KMS-11 (cell line): Measurements from ENCODE around the gene CLK3.

Experiments
- H2AFZ ChIP-seq: fragments of 200-600 bp; sonication (generic); 2 replicates; pipeline ENCODE4 v1.6.1; 2016; ENCODE audit warnings: antibody characterized with exemption, mixed run types, low read depth
- H3K27ac ChIP-seq: fragments of 200-600 bp; sonication (generic); 2 replicates; pipeline ENCODE4 v1.6.1; 2016; ENCODE audit warnings: mild to moderate bottlenecking, mixed run types
- H3K27me3 ChIP-seq: fragments of 200-600 bp; sonication (generic); 2 replicates; pipeline ENCODE4 v1.6.1; 2017; ENCODE audit warnings: mild to moderate bottlenecking, low read depth, mixed run types, moderate library complexity; ENCODE audit not compliant: insufficient read depth
- H3K36me3 ChIP-seq: fragments of 200-600 bp; sonication (generic); 2 replicates; pipeline ENCODE4 v1.6.1; 2017; ENCODE audit warnings: mild to moderate bottlenecking, mixed run types; ENCODE audit not compliant: insufficient read depth
- H3K4me1 ChIP-seq: fragments of 200-600 bp; sonication (generic); 2 replicates; pipeline ENCODE4 v1.6.1; 2016; ENCODE audit warnings: mild to moderate bottlenecking, low read depth, mixed run types; ENCODE audit not compliant: poor library complexity, severe bottlenecking
- H3K4me2 ChIP-seq: fragments of 200-600 bp; sonication (generic); 2 replicates; pipeline ENCODE4 v1.7.0; 2016; ENCODE audit warnings: mild to moderate bottlenecking, mixed run types
- H3K4me3 ChIP-seq: fragments of 200-600 bp; sonication (generic); IDR thresholded peaks from 2 replicates; pipeline ENCODE4 v1.6.1; 2017; ENCODE audit warnings: low read depth, low read length, mixed read lengths; ENCODE audit not compliant: insufficient read depth
- H3K79me2 ChIP-seq: fragments of 200-600 bp; sonication (generic); 2 replicates; pipeline ENCODE4 v1.6.1; 2016; ENCODE audit warnings: low read depth, mixed run types; ENCODE audit not compliant: insufficient read depth
- H3K9ac ChIP-seq: fragments of 200-600 bp; sonication (generic); 2 replicates; pipeline ENCODE4 v1.6.1; 2016; ENCODE audit warnings: mild to moderate bottlenecking, mixed run types
- H4K20me1 ChIP-seq: fragments of 200-600 bp; sonication (generic); 2 replicates; pipeline ENCODE4 v1.6.1; 2016; ENCODE audit warnings: mild to moderate bottlenecking, mixed run types; ENCODE audit not compliant: insufficient read depth
- TF ChIP-seq, protein P1 (sequence below): fragments of 200-600 bp; sonication (generic); conservative IDR thresholded peaks from 2 replicates; pipeline ENCODE4 v1.6.1; 2017; ENCODE audit warnings: low read depth, mild to moderate bottlenecking, antibody characterized with exemption, low read length, moderate library complexity, mixed read lengths

The CLK3 gene

DNA sequence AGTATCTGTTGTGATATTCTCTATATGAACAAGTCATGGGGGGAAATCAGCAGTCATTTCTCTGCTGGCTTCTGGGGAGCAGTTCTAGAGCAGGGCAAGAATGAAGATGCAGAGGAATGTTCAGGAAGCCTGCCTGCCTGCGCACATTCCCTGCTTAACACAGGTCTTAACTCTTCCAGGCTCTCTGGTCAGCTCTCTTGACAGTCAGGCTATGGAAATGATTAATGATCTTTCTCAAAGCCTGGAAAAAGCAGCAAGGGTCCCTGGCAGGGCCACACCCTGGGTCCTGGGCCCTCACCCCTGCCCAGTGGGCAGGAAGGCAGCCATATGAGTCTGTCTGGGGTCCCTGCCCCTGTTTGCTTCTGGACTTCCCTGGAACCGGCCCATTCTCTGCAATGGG lies 31.4 kb upstream of the CLK3 start:
- H3K36me3 ChIP-seq, result no peaks in the 10 kb centered on the region
- H3K27me3 ChIP-seq, result no peaks in the 10 kb centered on the region
- H3K79me2 ChIP-seq, result peaks cover 16% of the 10 kb centered on the region; the same call in 1 of the 2 replicates
- TF ChIP-seq, protein P1, sequence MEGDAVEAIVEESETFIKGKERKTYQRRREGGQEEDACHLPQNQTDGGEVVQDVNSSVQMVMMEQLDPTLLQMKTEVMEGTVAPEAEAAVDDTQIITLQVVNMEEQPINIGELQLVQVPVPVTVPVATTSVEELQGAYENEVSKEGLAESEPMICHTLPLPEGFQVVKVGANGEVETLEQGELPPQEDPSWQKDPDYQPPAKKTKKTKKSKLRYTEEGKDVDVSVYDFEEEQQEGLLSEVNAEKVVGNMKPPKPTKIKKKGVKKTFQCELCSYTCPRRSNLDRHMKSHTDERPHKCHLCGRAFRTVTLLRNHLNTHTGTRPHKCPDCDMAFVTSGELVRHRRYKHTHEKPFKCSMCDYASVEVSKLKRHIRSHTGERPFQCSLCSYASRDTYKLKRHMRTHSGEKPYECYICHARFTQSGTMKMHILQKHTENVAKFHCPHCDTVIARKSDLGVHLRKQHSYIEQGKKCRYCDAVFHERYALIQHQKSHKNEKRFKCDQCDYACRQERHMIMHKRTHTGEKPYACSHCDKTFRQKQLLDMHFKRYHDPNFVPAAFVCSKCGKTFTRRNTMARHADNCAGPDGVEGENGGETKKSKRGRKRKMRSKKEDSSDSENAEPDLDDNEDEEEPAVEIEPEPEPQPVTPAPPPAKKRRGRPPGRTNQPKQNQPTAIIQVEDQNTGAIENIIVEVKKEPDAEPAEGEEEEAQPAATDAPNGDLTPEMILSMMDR, result no peak
- no peak overlapping the region for H3K27ac ChIP-seq
- no peak overlapping the region for H2AFZ ChIP-seq
- H4K20me1 ChIP-seq, result no peaks in the 10 kb centered on the region
- no peak overlapping the region for H3K4me2 ChIP-seq
- H3K4me3 ChIP-seq, result no peak overlapping the region
- H3K9ac ChIP-seq, result no peak overlapping the region
- H3K4me1 ChIP-seq, result no peaks in the 10 kb centered on the region

DNA sequence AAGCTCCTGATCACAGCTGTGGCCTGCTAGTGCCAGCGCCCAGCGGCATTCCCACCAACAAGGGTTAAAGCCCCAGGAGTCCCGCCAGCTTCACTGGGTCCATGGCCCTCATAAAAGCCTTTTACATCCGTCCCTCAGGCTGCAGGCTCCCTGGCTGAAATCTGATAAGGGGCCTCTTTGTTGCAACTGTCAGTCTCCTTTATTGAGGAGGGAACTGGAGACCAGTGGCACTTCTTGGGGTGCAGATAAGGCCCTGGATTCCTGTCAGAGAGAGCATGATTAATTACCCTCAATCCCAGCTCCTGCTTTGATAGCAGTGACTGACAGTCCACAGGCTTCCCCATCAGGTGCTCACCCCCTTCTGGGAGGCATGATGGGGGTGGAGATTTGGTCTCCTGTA lies 30.9 kb upstream of the CLK3 start:
- Histone ChIP-seq H3K4me2 (no peak overlapping the region), H3K27ac (no peak overlapping the region), H3K4me1 (no peaks in the 10 kb centered on the region), H4K20me1 (no peaks in the 10 kb centered on the region), H3K27me3 (no peaks in the 10 kb centered on the region), H3K4me3 (no peak overlapping the region), H2AFZ (no peak overlapping the region), H3K36me3 (no peaks in the 10 kb centered on the region), H3K9ac (no peak overlapping the region), H3K79me2 (peaks cover 16% of the 10 kb centered on the region; the same call in 1 of the 2 replicates)
- TF ChIP-seq, protein P1, result no peak

DNA sequence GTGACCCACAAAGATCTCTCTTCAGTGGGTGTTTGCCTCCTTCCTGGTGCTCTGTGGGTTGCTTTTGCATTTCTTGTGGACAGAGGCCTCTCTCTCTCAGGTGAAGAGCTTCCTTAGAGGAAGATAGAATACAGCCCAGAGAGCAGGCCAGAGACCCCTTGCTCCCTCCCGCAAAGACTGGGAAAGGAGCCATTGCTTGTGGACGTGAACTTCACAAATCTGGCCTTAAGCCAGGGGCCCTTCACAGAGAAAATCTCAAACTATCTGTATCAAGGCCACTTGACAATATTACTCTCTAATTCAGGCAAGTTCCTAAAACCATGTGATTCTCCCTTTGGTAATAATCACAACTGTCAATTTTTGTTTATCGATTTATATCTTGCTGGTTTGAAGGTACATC lies 30.4 kb upstream of the CLK3 start:
- H3K27ac ChIP-seq, result no peak overlapping the region

DNA sequence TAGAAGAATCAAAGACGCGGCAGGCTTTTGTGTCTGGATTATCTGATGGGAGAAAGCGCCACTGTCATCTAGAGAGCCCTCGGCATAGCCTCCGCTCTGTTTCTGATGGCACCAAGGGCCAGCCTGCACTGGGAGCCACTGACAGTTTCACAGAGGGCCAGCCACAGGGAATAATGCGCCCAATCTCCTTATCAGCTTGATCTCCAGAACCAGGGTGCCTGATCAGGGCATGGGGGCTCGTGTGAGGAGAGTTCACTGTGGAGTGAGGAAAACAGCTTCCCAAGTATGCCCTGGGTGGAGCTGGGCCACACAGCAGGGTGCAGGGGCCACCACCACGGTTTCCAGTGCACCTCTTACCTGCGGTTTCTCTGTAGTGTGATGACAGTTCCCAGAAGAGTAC lies 29.8 kb upstream of the CLK3 start:
- TF ChIP-seq, protein P1, result no peak
- Histone ChIP-seq H3K27me3 (no peaks in the 10 kb centered on the region), H3K4me3 (no peak overlapping the region), H3K27ac (no peak overlapping the region), H3K9ac (no peak overlapping the region), H3K4me1 (no peaks in the 10 kb centered on the region), H3K4me2 (no peak overlapping the region), H2AFZ (no peak overlapping the region), H3K79me2 (peaks cover 9% of the 10 kb centered on the region; the same call in 1 of the 2 replicates), H4K20me1 (no peaks in the 10 kb centered on the region), H3K36me3 (no peaks in the 10 kb centered on the region; the same call in 1 of the 2 replicates)

More for the DNA sequence above, 30.4 kb upstream of the CLK3 start:
- H3K27me3 ChIP-seq, result no peaks in the 10 kb centered on the region
- TF ChIP-seq, protein P1, result no peak
- H4K20me1 ChIP-seq, result no peaks in the 10 kb centered on the region
- H3K4me3 ChIP-seq, result no peak overlapping the region
- no peak overlapping the region for H2AFZ ChIP-seq
- H3K4me2 ChIP-seq, result no peak overlapping the region
- H3K36me3 ChIP-seq, result no peaks in the 10 kb centered on the region; the same call in 1 of the 2 replicates
- no peaks in the 10 kb centered on the region for H3K4me1 ChIP-seq
- H3K79me2 ChIP-seq, result peaks cover 16% of the 10 kb centered on the region; the same call in 1 of the 2 replicates
- no peak overlapping the region for H3K9ac ChIP-seq
